H1 (cell line): ENCODE data around the gene RGS6. TPM values are rescaled to one million over a fixed set of nuclear protein-coding genes. Genes with fewer than 3 reads are reported as not detected.

ENCODE experiments used
- GTF2F1 ChIP-seq: IDR thresholded peaks from 2 replicates; pipeline ENCODE4 v1.6.1; 2012; ENCODE audit warnings: low read depth, low read length, improper control_type of control experiment, borderline replicate concordance
- MAFK ChIP-seq: IDR thresholded peaks from 2 replicates; pipeline ENCODE4 v1.6.1; 2012; ENCODE audit warnings: low read depth, mild to moderate bottlenecking, improper control_type of control experiment, low read length
- TAF7 ChIP-seq: optimal IDR thresholded peaks from 2 replicates; pipeline ENCODE3; 2011; ENCODE audit warnings: low read depth, mild to moderate bottlenecking, inconsistent platforms, low read length, moderate library complexity, borderline replicate concordance
- TBP ChIP-seq: IDR thresholded peaks from 2 replicates; pipeline ENCODE4 v1.6.1; 2011; ENCODE audit warnings: low read depth, low read length, improper control_type of control experiment
- polyA plus RNA-seq, 7 experiments: library from polyadenylated mRNA; depleted of rRNA in 3 of 7; stranded (reverse) in 5 of 7; unstranded in 2 of 7; fragments of >200 nt in 5 of 7; fragments of 200-250 nt in 2 of 7; gene quantifications; 1 replicate in 5 of 7; 2 replicates in 1 of 7; 4 replicates in 1 of 7; pipeline versions ENCODE4 v1.2.1 to v1.2.3, GENCODE V29; 2011 to 2013; ENCODE audit warnings: missing spikeins in 2 of 7, mixed read lengths in 2 of 7
- total RNA-seq: library from RNA; stranded (reverse); fragmentation: NEBNext Ultra II Directional; extraction: Animal tissue kit (Norgen Biotek cat#: 25700); gene quantifications from 2 replicates; pipeline ENCODE4 v1.2.1, GENCODE V29; 2021
- TF ChIP-seq, protein P1 (sequence below): IDR thresholded peaks from 2 replicates; pipeline ENCODE4 v1.6.1; 2012; ENCODE audit warnings: inconsistent platforms

Gene RGS6
- total and polyA plus RNA-seq, 2 of the 8 experiments (the other 6 are each of a cell fraction or from before 2014, with no cell fraction given): 0.26 to 1.1 TPM

GRCh38 chr14:72201645-72202044 lies 269.4 kb downstream of the RGS6 start (continued):
- TF ChIP-seq GTF2F1 (no peak), TAF7 (no peak), MAFK (no peak), TBP (no peak)
- TF ChIP-seq, protein P1, sequence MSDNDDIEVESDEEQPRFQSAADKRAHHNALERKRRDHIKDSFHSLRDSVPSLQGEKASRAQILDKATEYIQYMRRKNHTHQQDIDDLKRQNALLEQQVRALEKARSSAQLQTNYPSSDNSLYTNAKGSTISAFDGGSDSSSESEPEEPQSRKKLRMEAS: no peak
